Liver (tissue), 9 donors: ENCODE data around the gene GCNT2. TPM values are rescaled to one million over a fixed set of nuclear protein-coding genes. Genes with fewer than 3 reads are reported as not detected.

Source experiments
- DNase-seq: peaks from one replicate; pipeline ENCODE4 v3.0.0-alpha.2; 2017; ENCODE audit warnings: low spot score
- H3K27ac ChIP-seq, 2 donors: one replicate each; pipeline ENCODE4 v1.7.0; 2013; ENCODE audit warnings: inconsistent platforms in 2 of 2, low read length in 2 of 2, control low read depth in 1 of 2, low read depth in 1 of 2, mild to moderate bottlenecking in 1 of 2
- H3K27me3 ChIP-seq, 4 donors: one replicate each; pipeline versions ENCODE4 v1.6.1 to v1.7.0; 2013; ENCODE audit warnings: low read length in 3 of 4, inconsistent platforms in 1 of 4, mild to moderate bottlenecking in 1 of 4, moderate library complexity in 1 of 4; ENCODE audit not compliant: control insufficient read depth in 4 of 4, insufficient read depth in 4 of 4
- H3K36me3 ChIP-seq, 4 donors: one replicate each; pipeline versions ENCODE4 v1.6.1 to v1.7.0; 2013; ENCODE audit warnings: low read length in 3 of 4, mild to moderate bottlenecking in 3 of 4, low read depth in 1 of 4, moderate library complexity in 1 of 4; ENCODE audit not compliant: control insufficient read depth in 4 of 4, insufficient read depth in 3 of 4
- H3K4me1 ChIP-seq, 4 donors: one replicate each; pipeline versions ENCODE4 v1.6.1 to v1.7.0; 2013; ENCODE audit warnings: low read length in 3 of 4, mild to moderate bottlenecking in 3 of 4, moderate library complexity in 1 of 4; ENCODE audit not compliant: control insufficient read depth in 4 of 4, insufficient read depth in 4 of 4
- H3K4me3 ChIP-seq, 3 donors: one replicate each; pipeline versions ENCODE4 v1.6.1 to v1.7.0; 2013; ENCODE audit warnings: low read length in 3 of 3, control low read depth in 1 of 3, low read depth in 1 of 3, mild to moderate bottlenecking in 1 of 3
- H3K9ac ChIP-seq, 2 donors: one replicate each; pipeline ENCODE4 v1.7.0; 2013; ENCODE audit warnings: low read length in 2 of 2, mild to moderate bottlenecking in 2 of 2, moderate library complexity in 2 of 2, control low read depth in 1 of 2, low read depth in 1 of 2
- H3K9me3 ChIP-seq, 4 donors: one replicate each; pipeline versions ENCODE4 v1.6.1 to v1.7.0; 2013; ENCODE audit warnings: low read length in 3 of 4; ENCODE audit not compliant: control insufficient read depth in 4 of 4
- ATF3 ChIP-seq: IDR thresholded peaks from 2 replicates; pipeline ENCODE4 v1.6.1; 2016; ENCODE audit warnings: antibody characterized with exemption
- CTCF ChIP-seq: fragments of 150-350 bp; IDR thresholded peaks from 2 replicates; pipeline ENCODE4 v1.5.1; 2017; ENCODE audit warnings: improper control_type of control experiment, low read depth, low read length; ENCODE audit not compliant: missing input control
- EGR1 ChIP-seq, 2 donors: IDR thresholded peaks; 2 replicates each; pipeline ENCODE4 v1.6.1; 2016 to 2018; ENCODE audit warnings: antibody characterized with exemption in 2 of 2, low read depth in 2 of 2
- FOXA1 ChIP-seq: IDR thresholded peaks from 2 replicates; pipeline ENCODE4 v1.6.1; 2016; ENCODE audit warnings: antibody characterized with exemption
- FOXA2 ChIP-seq: IDR thresholded peaks from 2 replicates; pipeline ENCODE4 v1.6.1; 2016; ENCODE audit warnings: antibody characterized with exemption
- HNF4A ChIP-seq, 2 donors: conservative IDR thresholded peaks; 2 replicates each; pipeline ENCODE4 v1.6.1; 2016; ENCODE audit warnings: antibody characterized with exemption in 2 of 2, mild to moderate bottlenecking in 2 of 2
- HNF4G ChIP-seq: IDR thresholded peaks from 2 replicates; pipeline ENCODE4 v1.6.1; 2016; ENCODE audit warnings: antibody characterized with exemption
- MAX ChIP-seq: IDR thresholded peaks from 2 replicates; pipeline ENCODE4 v1.6.1; 2016; ENCODE audit warnings: antibody characterized with exemption
- NR2F2 ChIP-seq: IDR thresholded peaks from 2 replicates; pipeline ENCODE4 v1.6.1; 2016; ENCODE audit warnings: antibody characterized with exemption
- RAD21 ChIP-seq, 2 donors: IDR thresholded peaks; 2 replicates each; pipeline ENCODE4 v1.6.1; 2016; ENCODE audit warnings: antibody characterized with exemption in 2 of 2, mild to moderate bottlenecking in 2 of 2
- REST ChIP-seq: IDR thresholded peaks from 2 replicates; pipeline ENCODE4 v1.6.1; 2016; ENCODE audit warnings: antibody characterized with exemption, mild to moderate bottlenecking
- RXRA ChIP-seq, 2 donors: IDR thresholded peaks; 2 replicates each; pipeline ENCODE4 v1.6.1; 2017 to 2018; ENCODE audit warnings: antibody characterized with exemption in 2 of 2, mild to moderate bottlenecking in 1 of 2
- TAF1 ChIP-seq: conservative IDR thresholded peaks from 2 replicates; pipeline ENCODE4 v1.6.1; 2016; ENCODE audit warnings: antibody characterized with exemption, mild to moderate bottlenecking
- YY1 ChIP-seq: IDR thresholded peaks from 2 replicates; pipeline ENCODE4 v1.6.1; 2016; ENCODE audit warnings: antibody characterized with exemption, mild to moderate bottlenecking
- ZBTB33 ChIP-seq: IDR thresholded peaks from 2 replicates; pipeline ENCODE4 v1.6.1; 2016; ENCODE audit warnings: antibody characterized with exemption
- WGBS: extraction: QIAGEN DNeasy Blood & Tissue Kit; methylation state at CpG from one replicate; pipeline ENCODE4 v1.1.7; 2013; 5-methylcytosine and 5-hydroxymethylcytosine counted together
- polyA plus RNA-seq, 2 donors: library from polyadenylated mRNA; stranded (reverse) in 1 of 2; unstranded in 1 of 2; fragments of 200-250 nt in 1 of 2; fragments of >200 nt in 1 of 2; fragmentation: Nextera tagmentation in 1 of 2; extraction: Ambion mirVana in 1 of 2; gene quantifications; one replicate each; pipeline versions ENCODE4 v1.2.1 to v1.2.3, GENCODE V29; 2013 to 2015
- total RNA-seq, 2 donors: library from RNA; depleted of rRNA; stranded (reverse); fragments of >200 nt; gene quantifications; one replicate each; pipeline ENCODE4 v1.2.3, GENCODE V29; 2014
- donor health status: healthy.
- donor health status: healthy.
- donor health status: healthy.
- donor health status: healthy.
- donor health status: healthy.

GCNT2 gene
- total and polyA plus RNA-seq, 4 donors = 2.8 to 16.7 (median 4.2) TPM

GRCh38 chr6:10618409-10618808, 97.3 kb downstream of the GCNT2 start:
- no peak overlapping the region for H3K27ac ChIP-seq
- WGBS = 90% methylated on average over 3 of the region's 3 CpGs

More at GRCh38 chr6:10618409-10618808, 97.3 kb downstream of the GCNT2 start:
- no peaks in the 10 kb centered on the region for H3K27me3 ChIP-seq
- no peak overlapping the region for H3K4me3 ChIP-seq
- TF ChIP-seq ZBTB33 = no peak
- TF ChIP-seq CTCF = no peak
- no peak for TF ChIP-seq FOXA1
- no peak for TF ChIP-seq TAF1
- TF ChIP-seq ATF3 = no peak
- no peak for TF ChIP-seq RAD21 (IDR thresholded peaks at IDR 0.05)
- no peak for TF ChIP-seq MAX
- TF ChIP-seq HNF4G = no peak
- no peak for TF ChIP-seq HNF4A (conservative IDR thresholded peaks at IDR 0.05)
- TF ChIP-seq FOXA2 = no peak
- TF ChIP-seq EGR1 (IDR thresholded peaks at IDR 0.05; ENCODE audit: low read depth in 2 of 2) = no peak
- no peak for TF ChIP-seq YY1
- TF ChIP-seq RXRA (IDR thresholded peaks at IDR 0.05) = no peak
- no peak for TF ChIP-seq REST
- no peak for TF ChIP-seq NR2F2
- no peak overlapping the region for H3K9ac ChIP-seq
- peaks cover 3 to 5% (median 4%) of the 10 kb centered on the region in 4 donors for H3K4me1 ChIP-seq
- no peak for DNase-seq
- peaks cover 0 to 7% (median 5%) of the 10 kb centered on the region in 4 donors for H3K36me3 ChIP-seq
- no peaks in the 10 kb centered on the region for H3K9me3 ChIP-seq
